MM.1S (cell line): ENCODE data around the gene HOXA11.

Source experiments
- EZH2phosphoT487 ChIP-seq: fragments of 300-600 bp; sonication (generic); IDR thresholded peaks from 2 replicates; pipeline ENCODE4 v1.6.1; 2018; ENCODE audit warnings: antibody characterized with exemption, low read length
- TF ChIP-seq, protein P1 (sequence below): fragments of 300-600 bp; sonication (generic); IDR thresholded peaks from 2 replicates; pipeline ENCODE4 v1.5.1; 2016; ENCODE audit warnings: antibody characterized with exemption, low read length, mixed read lengths

DNA sequence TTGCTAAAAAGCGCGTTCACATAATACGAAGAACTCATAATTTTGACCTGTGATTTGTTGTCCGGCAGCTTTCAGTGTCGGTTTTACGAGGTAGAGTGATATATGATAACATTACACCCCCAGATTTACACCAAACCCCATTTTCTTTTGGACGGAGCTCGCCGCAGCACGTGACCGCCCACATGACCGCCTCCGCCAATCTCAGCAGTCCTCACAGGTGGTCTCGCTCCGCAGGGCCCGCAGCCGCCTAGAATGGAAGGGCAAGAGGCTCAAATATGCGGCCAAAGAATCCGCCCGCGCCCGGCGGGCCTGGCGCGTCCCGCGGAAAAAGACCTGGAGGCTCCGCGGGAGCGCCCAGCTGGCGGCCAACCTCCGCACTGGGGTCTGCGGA lies 28.5 kb downstream of the HOXA11 start, which contains the start of gene HOXA7:
- no peak for TF ChIP-seq EZH2phosphoT487
- TF ChIP-seq, protein P1, sequence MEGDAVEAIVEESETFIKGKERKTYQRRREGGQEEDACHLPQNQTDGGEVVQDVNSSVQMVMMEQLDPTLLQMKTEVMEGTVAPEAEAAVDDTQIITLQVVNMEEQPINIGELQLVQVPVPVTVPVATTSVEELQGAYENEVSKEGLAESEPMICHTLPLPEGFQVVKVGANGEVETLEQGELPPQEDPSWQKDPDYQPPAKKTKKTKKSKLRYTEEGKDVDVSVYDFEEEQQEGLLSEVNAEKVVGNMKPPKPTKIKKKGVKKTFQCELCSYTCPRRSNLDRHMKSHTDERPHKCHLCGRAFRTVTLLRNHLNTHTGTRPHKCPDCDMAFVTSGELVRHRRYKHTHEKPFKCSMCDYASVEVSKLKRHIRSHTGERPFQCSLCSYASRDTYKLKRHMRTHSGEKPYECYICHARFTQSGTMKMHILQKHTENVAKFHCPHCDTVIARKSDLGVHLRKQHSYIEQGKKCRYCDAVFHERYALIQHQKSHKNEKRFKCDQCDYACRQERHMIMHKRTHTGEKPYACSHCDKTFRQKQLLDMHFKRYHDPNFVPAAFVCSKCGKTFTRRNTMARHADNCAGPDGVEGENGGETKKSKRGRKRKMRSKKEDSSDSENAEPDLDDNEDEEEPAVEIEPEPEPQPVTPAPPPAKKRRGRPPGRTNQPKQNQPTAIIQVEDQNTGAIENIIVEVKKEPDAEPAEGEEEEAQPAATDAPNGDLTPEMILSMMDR: no peak
